GM12878 (cell line): ENCODE data around the gene MYO1D.

Experiments used
- CTCF ChIP-seq, 3 experiments: IDR thresholded peaks in 2 of 3; conservative IDR thresholded peaks in 1 of 3; 2 replicates each; pipeline ENCODE4 v1.5.1; 2011; ENCODE audit warnings: low read depth in 3 of 3, low read length in 3 of 3, mild to moderate bottlenecking in 3 of 3, control low read depth in 2 of 3, moderate library complexity in 2 of 3, inconsistent platforms in 1 of 3, mixed read lengths in 1 of 3; ENCODE audit not compliant: control insufficient read depth in 2 of 3, insufficient read depth in 1 of 3; ENCODE audit errors: extremely low read depth in 1 of 3
- EZH2 ChIP-seq: IDR thresholded peaks from 2 replicates; pipeline ENCODE4 v1.6.1; 2012; ENCODE audit warnings: low read depth, mild to moderate bottlenecking, control low read depth, inconsistent platforms, low read length, borderline replicate concordance; ENCODE audit not compliant: control insufficient read depth
- PKNOX1 ChIP-seq: fragments of 450-650 bp; IDR thresholded peaks from 2 replicates; pipeline ENCODE4 v1.6.1; 2016; ENCODE audit warnings: mild to moderate bottlenecking
- RAD21 ChIP-seq: IDR thresholded peaks from 2 replicates; pipeline ENCODE4 v1.6.1; 2011; ENCODE audit warnings: mild to moderate bottlenecking, low read depth, low read length, moderate library complexity; ENCODE audit not compliant: insufficient read depth
- RELA ChIP-seq: fragments of 450-650 bp; IDR thresholded peaks from 2 replicates; pipeline ENCODE4 v1.8.0; 2014; ENCODE audit warnings: borderline replicate concordance; ENCODE audit not compliant: partially characterized antibody
- ZBTB40 ChIP-seq: fragments of 450-650 bp; IDR thresholded peaks from 2 replicates; pipeline ENCODE4 v1.6.1; 2016; ENCODE audit warnings: mild to moderate bottlenecking, moderate library complexity, borderline replicate concordance

- TF ChIP-seq RELA: no peak
- no peak for TF ChIP-seq CTCF (IDR thresholded peaks at IDR 0.05 in 2 of 3, conservative IDR thresholded peaks at IDR 0.05 in 1 of 3; ENCODE audit: control insufficient read depth in 2 of 3, extremely low read depth in 1 of 3, insufficient read depth in 1 of 3, low read depth in 3 of 3, low read length in 3 of 3)
- TF ChIP-seq PKNOX1: no peak
- TF ChIP-seq ZBTB40: no peak
- no peak for TF ChIP-seq EZH2
- TF ChIP-seq RAD21: no peak
These were observed 50.8 kb downstream of the MYO1D start for GRCh38 chr17:32826076-32826475.
